Uterus (tissue), 2 donors: ENCODE results near the gene CISD1.
"Not testable (repeated sequence)": the region's sequence is repeated elsewhere in the genome, so short reads cannot be mapped to it uniquely, and the experiment has no call there.

Source experiments
- POLR2A ChIP-seq, 2 donors: fragments of 450-650 bp; IDR thresholded peaks; one replicate each; pipeline ENCODE4 v1.6.1; 2016; ENCODE audit warnings: antibody characterized with exemption in 2 of 2, mild to moderate bottlenecking in 1 of 2, moderate library complexity in 1 of 2
- TF ChIP-seq, protein P1 (sequence below), 4 experiments: fragments of 200-600 bp in 2 of 4; fragments of 450-650 bp in 2 of 4; sonication (generic) in 2 of 4; IDR thresholded peaks; one replicate each; pipeline ENCODE4 v1.5.1; 2016 to 2019; ENCODE audit warnings: antibody characterized with exemption in 4 of 4, mild to moderate bottlenecking in 2 of 4, moderate library complexity in 1 of 4

DNA sequence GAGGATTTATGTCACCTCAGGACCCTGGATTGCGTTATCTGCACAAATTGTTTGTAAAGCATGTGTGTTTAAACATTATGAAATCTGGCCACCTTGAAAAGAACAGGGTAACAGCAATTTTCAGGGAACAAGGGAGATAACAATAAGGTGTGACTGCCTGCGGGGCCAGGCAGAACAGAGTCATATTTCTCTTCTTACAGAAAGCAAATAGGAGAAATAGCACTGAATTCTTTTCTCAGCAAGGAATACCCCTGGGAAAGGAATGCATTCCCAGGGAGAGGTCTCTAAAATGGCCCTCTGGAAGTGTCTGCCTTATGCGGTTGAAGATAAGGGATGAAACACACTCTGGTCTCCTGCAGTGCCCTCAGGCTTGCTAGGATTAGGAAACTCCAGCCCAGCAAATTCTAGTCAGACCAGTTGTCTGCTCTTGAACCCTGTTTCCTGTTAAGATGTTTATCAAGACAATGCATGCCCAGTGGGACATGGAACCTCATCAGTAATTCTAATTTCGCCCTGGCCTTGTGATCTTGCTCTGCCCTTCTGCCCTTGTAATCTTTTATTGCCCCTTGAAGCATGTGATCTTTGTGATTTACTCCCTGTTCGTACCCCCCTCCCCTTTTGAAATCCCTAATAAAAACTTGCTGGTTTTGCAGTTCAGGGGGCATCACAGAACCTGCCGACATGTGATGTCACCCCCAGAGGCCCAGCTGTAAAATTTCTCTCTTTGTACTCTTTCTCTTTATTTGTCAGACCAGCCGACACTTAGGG is 12.8 kb upstream of the CISD1 start:
- TF ChIP-seq, protein P1, sequence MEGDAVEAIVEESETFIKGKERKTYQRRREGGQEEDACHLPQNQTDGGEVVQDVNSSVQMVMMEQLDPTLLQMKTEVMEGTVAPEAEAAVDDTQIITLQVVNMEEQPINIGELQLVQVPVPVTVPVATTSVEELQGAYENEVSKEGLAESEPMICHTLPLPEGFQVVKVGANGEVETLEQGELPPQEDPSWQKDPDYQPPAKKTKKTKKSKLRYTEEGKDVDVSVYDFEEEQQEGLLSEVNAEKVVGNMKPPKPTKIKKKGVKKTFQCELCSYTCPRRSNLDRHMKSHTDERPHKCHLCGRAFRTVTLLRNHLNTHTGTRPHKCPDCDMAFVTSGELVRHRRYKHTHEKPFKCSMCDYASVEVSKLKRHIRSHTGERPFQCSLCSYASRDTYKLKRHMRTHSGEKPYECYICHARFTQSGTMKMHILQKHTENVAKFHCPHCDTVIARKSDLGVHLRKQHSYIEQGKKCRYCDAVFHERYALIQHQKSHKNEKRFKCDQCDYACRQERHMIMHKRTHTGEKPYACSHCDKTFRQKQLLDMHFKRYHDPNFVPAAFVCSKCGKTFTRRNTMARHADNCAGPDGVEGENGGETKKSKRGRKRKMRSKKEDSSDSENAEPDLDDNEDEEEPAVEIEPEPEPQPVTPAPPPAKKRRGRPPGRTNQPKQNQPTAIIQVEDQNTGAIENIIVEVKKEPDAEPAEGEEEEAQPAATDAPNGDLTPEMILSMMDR (IDR thresholded peaks at IDR 0.05), result not testable (repeated sequence)
- not testable (repeated sequence) for TF ChIP-seq POLR2A (IDR thresholded peaks at IDR 0.05)
